ENCODE results near the gene HTRA2.
A peak's percentile ranks its signal among the peaks of the same experiment; 100 is the strongest.

Gene HTRA2

DNA sequence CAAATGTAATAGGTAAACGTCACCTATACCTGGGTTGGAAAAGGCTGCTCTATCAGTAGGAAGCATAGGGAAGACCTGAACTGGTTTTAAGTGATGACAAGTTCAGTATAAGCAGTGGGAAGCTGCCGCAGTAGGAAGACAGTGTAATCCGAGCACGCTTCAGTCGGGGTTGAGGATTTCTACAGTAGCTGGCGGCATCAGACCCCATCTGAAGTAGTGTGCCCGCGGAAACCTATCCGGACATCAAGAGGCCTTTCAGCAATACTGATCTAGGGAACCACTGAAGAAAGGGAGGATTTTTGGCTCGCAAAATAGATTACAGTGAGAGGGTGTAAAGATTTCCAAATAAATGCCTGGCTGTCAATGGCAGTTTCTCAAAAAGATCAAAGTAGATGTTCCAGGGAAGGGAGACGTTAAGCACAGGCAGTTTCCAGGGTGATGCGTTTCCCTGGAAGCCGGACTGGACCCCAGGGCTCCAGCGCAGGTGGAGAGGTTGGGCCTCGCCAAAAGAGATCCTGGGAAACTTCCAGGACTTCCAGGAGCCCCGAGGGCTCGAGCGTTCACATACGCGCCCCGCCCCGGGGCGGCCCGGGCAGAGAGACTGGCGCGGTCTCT lies 18.7 kb downstream of the HTRA2 start:
- H3K27me3 ChIP-seq, result no peaks in the 10 kb centered on the region
- DNase-seq, result no peak
- H3K9me3 ChIP-seq, result no peaks in the 10 kb centered on the region
- no peak for TF ChIP-seq CTCF (IDR thresholded peaks at IDR 0.05)
- peak overlapping the region; percentile 52 to 65 for H3K4me3 ChIP-seq
- intact Hi-C loops (cut with DNase I; ENCODE audit: low total_unique reads), result no loop called here
- H3K27ac ChIP-seq, result peak overlapping the region; percentile 63 to 77
- no peaks in the 10 kb centered on the region for H3K36me3 ChIP-seq
- peaks cover 0 to 29% (median 22%) of the 10 kb centered on the region in 4 donors for H3K4me1 ChIP-seq

DNA sequence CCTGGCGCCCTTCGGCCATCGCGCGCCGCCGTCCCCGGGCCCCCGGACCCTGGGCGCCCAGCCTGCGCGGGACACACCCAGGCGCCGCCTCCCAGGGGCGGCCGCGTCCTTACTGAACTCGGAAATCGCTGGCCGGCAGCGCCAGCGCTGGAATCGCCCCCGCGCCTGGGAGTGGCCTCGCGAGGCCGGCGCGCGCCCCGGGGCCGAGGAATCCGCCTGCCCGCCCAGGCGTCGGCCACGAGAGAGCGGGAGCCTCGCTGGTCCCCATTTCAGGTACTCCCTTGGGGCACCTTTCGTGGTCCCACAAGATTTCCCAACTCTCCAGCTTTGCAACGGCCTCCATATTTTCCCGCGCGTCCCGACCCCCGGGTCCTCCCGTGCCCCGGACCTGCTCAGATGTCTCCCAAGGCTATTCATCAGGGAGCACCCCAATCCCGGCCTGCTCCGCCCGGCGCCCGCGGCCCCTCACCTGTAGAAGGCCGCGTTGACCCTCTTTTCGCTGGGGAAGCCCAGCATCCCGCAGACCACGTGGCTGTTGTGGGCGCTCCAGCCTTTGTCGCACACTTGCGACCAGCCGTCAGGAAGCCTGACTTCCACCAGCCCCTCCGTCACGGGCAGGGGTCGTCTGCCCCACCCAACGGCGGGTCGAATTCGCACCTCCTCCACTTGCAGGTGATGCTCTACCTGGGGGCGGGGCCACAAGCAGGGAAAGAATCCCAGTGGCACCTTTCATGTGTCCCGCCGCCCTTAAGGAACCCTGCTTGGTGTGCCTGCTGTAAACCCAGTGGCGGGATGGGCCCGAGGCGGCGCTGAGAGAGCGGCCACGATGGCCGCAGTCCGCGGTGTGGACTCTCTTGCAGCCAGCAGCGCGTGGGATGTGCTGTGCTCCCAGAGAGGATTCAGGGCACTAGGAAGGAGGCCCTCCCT lies 19.4 kb downstream of the HTRA2 start:
- Histone ChIP-seq H3K9me3 (no peaks in the 10 kb centered on the region), H3K27ac (peak overlapping the region; percentile 63 to 77), H3K4me3 (peak overlapping the region; percentile 52 to 65), H3K27me3 (no peaks in the 10 kb centered on the region), H3K36me3 (no peaks in the 10 kb centered on the region), H3K4me1 (peaks cover 0 to 33% (median 26%) of the 10 kb centered on the region in 4 donors)
- intact Hi-C loops (cut with DNase I; ENCODE audit: low total_unique reads), result no loop called here
- no peak for TF ChIP-seq CTCF (IDR thresholded peaks at IDR 0.05)
- peak; percentile 65 to 83 for DNase-seq

DNA sequence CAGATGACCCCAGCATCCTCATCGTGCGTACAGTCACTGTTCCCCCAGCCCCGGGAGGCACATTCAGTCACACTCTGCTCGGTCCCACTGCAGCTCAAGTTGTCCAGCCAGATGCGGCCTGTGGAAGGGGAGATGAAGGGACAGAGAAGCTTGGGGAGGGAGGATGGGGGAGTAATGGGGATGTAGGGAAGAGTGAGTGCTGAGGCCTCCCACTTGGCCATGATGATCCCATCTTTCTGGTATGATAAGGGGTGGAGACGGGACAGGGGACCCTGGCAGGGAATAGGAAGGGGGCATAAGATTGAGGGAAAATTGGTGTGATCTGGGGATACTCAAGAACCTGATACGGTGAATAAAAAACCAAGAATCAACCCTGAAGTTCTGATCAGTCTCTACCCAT lies 20.5 kb downstream of the HTRA2 start:
- intact Hi-C loops (cut with DNase I; ENCODE audit: low total_unique reads), result loop anchor here (5.0 kb wide), 1 partner anchor 37 kb away; no protein-coding TSS in a partner anchor
- Histone ChIP-seq H3K9me3 (no peaks in the 10 kb centered on the region), H3K36me3 (no peaks in the 10 kb centered on the region), H3K4me3 (no peak overlapping the region), H3K4me1 (peaks cover 0 to 33% (median 27%) of the 10 kb centered on the region in 4 donors), H3K27me3 (no peaks in the 10 kb centered on the region), H3K27ac (no peak overlapping the region)
- DNase-seq, result no peak
- no peak for TF ChIP-seq CTCF (IDR thresholded peaks at IDR 0.05)

DNA sequence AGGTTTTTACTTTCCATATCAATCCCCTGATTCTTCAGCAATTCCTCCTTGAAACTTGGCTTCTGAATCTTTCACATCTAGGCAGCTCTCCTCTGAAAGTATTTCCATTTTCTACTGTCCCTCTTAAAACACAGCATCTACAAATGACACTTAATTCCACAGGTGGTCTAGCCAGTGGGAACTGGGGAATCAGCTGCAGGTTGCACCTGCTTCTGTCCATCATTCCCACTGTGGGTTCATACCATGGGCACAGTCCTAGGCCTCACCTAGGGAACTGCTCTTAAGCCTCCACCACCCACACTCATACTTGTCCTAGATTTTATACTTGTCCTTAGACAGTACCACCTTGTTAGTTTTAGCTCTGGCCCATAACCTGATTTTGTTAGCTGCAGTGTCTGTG lies 21.8 kb downstream of the HTRA2 start:
- DNase-seq, result no peak
- peaks cover 0 to 37% (median 30%) of the 10 kb centered on the region in 4 donors for H3K4me1 ChIP-seq
- no peak for TF ChIP-seq CTCF (IDR thresholded peaks at IDR 0.05)

GRCh38 chr2:74551942-74552913 lies 22.5 kb downstream of the HTRA2 start:
- DNase-seq, result no peak
- Histone ChIP-seq H3K36me3 (peaks cover 0 to 10% (median 0%) of the 10 kb centered on the region in 3 donors), H3K9me3 (no peaks in the 10 kb centered on the region), H3K27ac (peak overlapping the region; percentile 84 to 91), H3K27me3 (no peaks in the 10 kb centered on the region), H3K4me1 (peaks cover 0 to 37% (median 30%) of the 10 kb centered on the region in 4 donors), H3K4me3 (no peak overlapping the region)
- intact Hi-C loops (cut with DNase I; ENCODE audit: low total_unique reads), result loop anchor here (5.0 kb wide), 1 partner anchor 35 kb away; no protein-coding TSS in a partner anchor
- TF ChIP-seq CTCF (IDR thresholded peaks at IDR 0.05), result no peak

More for the DNA sequence above, 21.8 kb downstream of the HTRA2 start:
- intact Hi-C loops (cut with DNase I; ENCODE audit: low total_unique reads), result loop anchor here (5.0 kb wide), 1 partner anchor 36 kb away; no protein-coding TSS in a partner anchor
- Histone ChIP-seq H3K27me3 (no peaks in the 10 kb centered on the region), H3K9me3 (no peaks in the 10 kb centered on the region), H3K4me3 (no peak overlapping the region), H3K36me3 (peaks cover 0 to 4% (median 0%) of the 10 kb centered on the region in 3 donors), H3K27ac (no peak overlapping the region)

Measured in tibial artery (tissue), 4 donors.